Ishikawa (cell line): Measurements from ENCODE around the gene GPR137B.

Source experiments
- CREB1 ChIP-seq: IDR thresholded peaks from 2 replicates; pipeline ENCODE4 v1.6.1; 2012; ENCODE audit warnings: low read depth
- EGR1 ChIP-seq: IDR thresholded peaks from 2 replicates; pipeline ENCODE4 v1.6.1; 2012
- EP300 ChIP-seq: IDR thresholded peaks from 2 replicates; pipeline ENCODE4 v1.6.1; 2012; ENCODE audit warnings: borderline replicate concordance
- MAX ChIP-seq: IDR thresholded peaks from 2 replicates; pipeline ENCODE4 v1.6.1; 2012
- NFIC ChIP-seq: IDR thresholded peaks from 2 replicates; pipeline ENCODE4 v1.6.1; 2012
- REST ChIP-seq: IDR thresholded peaks from 2 replicates; pipeline ENCODE4 v1.6.1; 2012; ENCODE audit warnings: low read depth, mild to moderate bottlenecking
- TAF1 ChIP-seq: IDR thresholded peaks from 2 replicates; pipeline ENCODE4 v1.6.1; 2012; ENCODE audit warnings: low read depth, mild to moderate bottlenecking
- TCF12 ChIP-seq: IDR thresholded peaks from 2 replicates; pipeline ENCODE4 v1.6.1; 2012; ENCODE audit warnings: low read depth
- TEAD4 ChIP-seq: IDR thresholded peaks from 2 replicates; pipeline ENCODE4 v1.6.1; 2012
- USF1 ChIP-seq: IDR thresholded peaks from 2 replicates; pipeline ENCODE4 v1.6.1; 2012
- ZBTB7A ChIP-seq: IDR thresholded peaks from 2 replicates; pipeline ENCODE4 v1.6.1; 2012; ENCODE audit warnings: low read depth

GRCh38 chr1:236181059-236181458 lies 38.7 kb downstream of the GPR137B start:
- TF ChIP-seq USF1 (no peak), TAF1 (no peak), ZBTB7A (no peak), REST (no peak), MAX (no peak), EP300 (no peak), TCF12 (no peak), TEAD4 (no peak), EGR1 (no peak), CREB1 (no peak), NFIC (no peak)
